ENCODE data around the gene CLDN9.

CLDN9 gene

DNA sequence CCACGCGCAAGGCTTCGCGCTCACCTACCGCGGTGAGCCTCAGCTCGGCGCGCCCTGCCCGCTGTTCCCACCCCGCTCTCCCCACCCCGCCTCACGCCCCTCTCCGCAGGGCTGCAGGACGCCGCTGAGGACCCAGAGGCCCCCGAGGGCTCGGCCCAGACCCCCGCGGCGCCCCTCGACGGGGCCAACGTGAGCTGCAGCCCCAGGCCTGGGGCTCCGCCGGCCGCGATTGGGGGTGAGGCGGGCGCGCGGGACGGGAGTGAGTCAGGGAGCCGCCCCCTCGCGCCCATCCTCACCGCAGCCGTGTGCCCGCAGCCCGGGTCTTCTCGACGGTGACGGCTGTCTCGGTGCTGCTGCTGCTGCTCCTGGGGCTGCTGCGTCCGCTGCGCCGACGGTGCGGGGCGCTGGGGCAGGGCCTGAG, 45.5 kb upstream of the CLDN9 start:
- Histone ChIP-seq H3K4me1 (peaks cover 71 to 82% (median 78%) of the 10 kb centered on the region in 10 experiments), H4K20me1 (peaks cover 20 to 81% (median 49%) of the 10 kb centered on the region in 11 experiments), H3K36me3 (peaks cover 0 to 16% (median under 1%) of the 10 kb centered on the region in 11 experiments; a peak in 10 of 22 replicates), H3K4me2 (peak overlapping the region in 9 of 11 experiments; percentile 92 to 99 (median 96); a peak in 11 of 22 replicates), H3K4me3 (no peak overlapping the region), H3K27me3 (peaks cover 0 to 27% (median 16%) of the 10 kb centered on the region in 11 experiments; a peak in 14 of 22 replicates), H3K9me3 (replicated peaks in 1 of 11) (no peaks in the 10 kb centered on the region), H3K27ac (no peak overlapping the region), H3K9ac (peak overlapping the region in 4 of 11 experiments; percentile 86 to 92 (median 90); a peak in 2 of 22 replicates)
- TF ChIP-seq Cebpa-rat (IDR thresholded peaks at IDR 0.05) = no peak

DNA sequence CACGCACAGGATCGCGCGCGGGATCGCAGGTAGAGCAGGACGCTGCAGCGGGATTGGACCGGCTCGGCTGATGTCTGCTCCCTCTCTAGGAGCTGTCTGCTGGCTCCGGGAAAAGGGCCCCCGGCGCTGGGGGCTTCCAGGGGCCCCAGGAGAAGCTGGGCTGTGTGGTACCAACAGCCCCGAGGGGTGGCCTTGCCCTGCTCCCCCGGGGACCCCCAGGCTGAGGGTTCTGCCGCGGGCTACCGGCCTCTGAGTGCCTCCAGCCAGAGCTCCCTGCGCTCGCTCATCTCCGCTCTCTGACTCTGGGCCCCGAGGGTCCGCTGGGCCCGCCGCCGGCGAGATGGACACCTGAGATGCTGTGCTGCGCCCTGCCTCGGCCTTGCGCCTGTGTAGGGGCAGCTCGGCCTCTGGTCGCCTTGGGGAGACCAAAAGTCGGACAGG, 45.0 kb upstream of the CLDN9 start:
- peaks cover 26 to 81% (median 54%) of the 10 kb centered on the region in 11 experiments for H4K20me1 ChIP-seq
- H3K27ac ChIP-seq = peak overlapping the region in 10 of 11 experiments; percentile 0 to 75 (median 54); a peak in 17 of 22 replicates
- peaks cover 71 to 82% (median 78%) of the 10 kb centered on the region in 10 experiments for H3K4me1 ChIP-seq
- no peak for TF ChIP-seq Cebpa-rat (IDR thresholded peaks at IDR 0.05)
- H3K4me2 ChIP-seq = peak overlapping the region; percentile 92 to 99 (median 96)
- peaks cover 0 to 21% (median 4%) of the 10 kb centered on the region in 11 experiments; a peak in 10 of 22 replicates for H3K36me3 ChIP-seq
- H3K9me3 ChIP-seq (replicated peaks in 1 of 11) = no peaks in the 10 kb centered on the region
- peak overlapping the region in 9 of 11 experiments; percentile 27 to 92 (median 86); a peak in 13 of 22 replicates for H3K9ac ChIP-seq
- H3K27me3 ChIP-seq = peaks cover 0 to 22% (median 11%) of the 10 kb centered on the region in 11 experiments; a peak in 14 of 22 replicates
- H3K4me3 ChIP-seq = peak overlapping the region in 2 of 10 experiments; percentile 86 to 98; a peak in 3 of 20 replicates

DNA sequence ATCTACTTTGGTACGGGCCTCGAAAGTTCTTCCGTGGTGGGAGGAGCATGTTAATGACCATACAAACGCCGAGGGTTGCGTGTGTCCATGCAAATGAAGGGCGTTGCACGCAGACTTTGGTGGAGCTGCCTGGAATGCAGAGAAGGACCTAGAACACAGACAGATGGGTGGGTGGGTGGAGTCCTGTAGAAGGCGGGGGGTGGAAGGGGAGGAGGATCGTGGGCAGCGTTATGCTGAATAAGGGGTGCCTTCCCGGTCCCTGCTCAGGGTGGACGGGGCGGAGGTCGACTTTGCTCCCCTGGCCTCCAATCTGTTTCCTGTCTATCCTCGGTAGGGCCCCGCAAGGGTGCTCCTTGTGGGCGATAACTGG, 44.4 kb upstream of the CLDN9 start:
- peak overlapping the region; percentile 77 to 98 (median 94) for H3K4me3 ChIP-seq

DNA sequence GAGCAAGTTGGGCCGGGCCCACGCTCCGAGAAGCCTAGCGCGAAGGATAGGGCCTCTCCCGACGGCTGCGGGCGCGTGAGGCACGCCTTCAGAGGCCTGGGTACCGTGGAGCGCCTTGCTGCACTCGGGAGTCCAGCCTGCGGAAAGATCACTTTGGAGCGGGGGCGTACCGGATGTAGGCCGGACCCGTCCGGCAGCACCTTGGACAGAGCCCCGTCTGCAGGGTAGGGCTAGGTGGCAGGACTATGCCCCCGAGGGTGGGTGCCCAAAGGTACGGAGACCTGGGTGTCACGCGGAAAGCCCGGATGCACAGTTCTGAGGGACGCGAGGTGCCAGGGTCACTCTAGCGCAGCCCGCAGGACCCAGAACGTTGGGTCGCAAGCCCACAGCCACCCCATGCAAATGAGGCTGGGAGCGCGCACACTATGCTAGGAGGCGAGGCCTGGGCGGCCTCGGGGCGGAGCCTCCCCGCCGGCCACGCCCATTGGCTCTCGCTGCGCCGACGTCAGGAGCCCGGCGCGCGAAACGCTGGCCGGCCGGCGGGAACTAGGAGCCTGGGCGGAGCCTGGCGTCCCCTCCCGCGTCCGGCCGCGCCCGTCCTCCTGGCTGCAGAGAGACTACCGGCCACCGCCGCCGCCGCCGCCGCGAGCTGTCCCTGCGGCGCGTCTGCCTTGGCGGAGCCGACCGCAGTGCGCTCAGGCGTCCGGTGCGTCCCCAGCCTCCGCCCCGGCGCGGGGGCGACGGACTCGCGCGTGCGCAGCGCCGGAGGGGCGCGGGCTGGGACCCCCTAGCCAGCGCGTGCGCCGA, 43.8 kb upstream of the CLDN9 start, which contains the start of gene PAQR4:
Gene PAQR4 (plus strand): TSS at position 611 of the 807 bp plus-strand sequence. CDS start 327 bp downstream, outside the sequence.
- H3K27ac ChIP-seq = peak within 1 kb of the TSS; percentile 19 to 89 (median 81); a peak in 21 of 22 replicates
- peak within 1 kb of the TSS; percentile 79 to 92 (median 86) for H3K9ac ChIP-seq
- H3K9me3 ChIP-seq (replicated peaks in 1 of 11) = no peaks in the 10 kb centered on the region
- TF ChIP-seq Cebpa-rat (IDR thresholded peaks at IDR 0.05) = no peak
- peaks cover 0 to 10% (median 0%) of the 10 kb centered on the region in 11 experiments; a peak in 12 of 22 replicates for H3K27me3 ChIP-seq
- peaks cover 38 to 93% (median 66%) of the 10 kb centered on the region in 11 experiments for H4K20me1 ChIP-seq
- peak within 1 kb of the TSS; percentile 92 to 99 (median 96) for H3K4me2 ChIP-seq
- peak within 1 kb of the TSS; percentile 77 to 98 (median 94) for H3K4me3 ChIP-seq
- H3K4me1 ChIP-seq = peaks cover 71 to 82% (median 78%) of the 10 kb centered on the region in 10 experiments
- H3K36me3 ChIP-seq = peaks cover 0 to 33% (median 4%) of the 10 kb centered on the region in 11 experiments; a peak in 10 of 22 replicates

More for the DNA sequence above, 44.4 kb upstream of the CLDN9 start:
- peaks cover 0 to 16% (median 5%) of the 10 kb centered on the region in 11 experiments; a peak in 12 of 22 replicates for H3K27me3 ChIP-seq
- TF ChIP-seq Cebpa-rat (IDR thresholded peaks at IDR 0.05) = no peak
- H3K36me3 ChIP-seq = peaks cover 0 to 27% (median 4%) of the 10 kb centered on the region in 11 experiments; a peak in 10 of 22 replicates
- peaks cover 32 to 87% (median 60%) of the 10 kb centered on the region in 11 experiments for H4K20me1 ChIP-seq
- H3K4me1 ChIP-seq = peaks cover 71 to 82% (median 78%) of the 10 kb centered on the region in 10 experiments
- H3K27ac ChIP-seq = peak overlapping the region in 10 of 11 experiments; percentile 71 to 89 (median 81); a peak in 19 of 22 replicates
- no peaks in the 10 kb centered on the region for H3K9me3 ChIP-seq (replicated peaks in 1 of 11)
- peak overlapping the region; percentile 92 to 99 (median 96) for H3K4me2 ChIP-seq
- peak overlapping the region in 10 of 11 experiments; percentile 79 to 92 (median 87); a peak in 19 of 22 replicates for H3K9ac ChIP-seq

DNA sequence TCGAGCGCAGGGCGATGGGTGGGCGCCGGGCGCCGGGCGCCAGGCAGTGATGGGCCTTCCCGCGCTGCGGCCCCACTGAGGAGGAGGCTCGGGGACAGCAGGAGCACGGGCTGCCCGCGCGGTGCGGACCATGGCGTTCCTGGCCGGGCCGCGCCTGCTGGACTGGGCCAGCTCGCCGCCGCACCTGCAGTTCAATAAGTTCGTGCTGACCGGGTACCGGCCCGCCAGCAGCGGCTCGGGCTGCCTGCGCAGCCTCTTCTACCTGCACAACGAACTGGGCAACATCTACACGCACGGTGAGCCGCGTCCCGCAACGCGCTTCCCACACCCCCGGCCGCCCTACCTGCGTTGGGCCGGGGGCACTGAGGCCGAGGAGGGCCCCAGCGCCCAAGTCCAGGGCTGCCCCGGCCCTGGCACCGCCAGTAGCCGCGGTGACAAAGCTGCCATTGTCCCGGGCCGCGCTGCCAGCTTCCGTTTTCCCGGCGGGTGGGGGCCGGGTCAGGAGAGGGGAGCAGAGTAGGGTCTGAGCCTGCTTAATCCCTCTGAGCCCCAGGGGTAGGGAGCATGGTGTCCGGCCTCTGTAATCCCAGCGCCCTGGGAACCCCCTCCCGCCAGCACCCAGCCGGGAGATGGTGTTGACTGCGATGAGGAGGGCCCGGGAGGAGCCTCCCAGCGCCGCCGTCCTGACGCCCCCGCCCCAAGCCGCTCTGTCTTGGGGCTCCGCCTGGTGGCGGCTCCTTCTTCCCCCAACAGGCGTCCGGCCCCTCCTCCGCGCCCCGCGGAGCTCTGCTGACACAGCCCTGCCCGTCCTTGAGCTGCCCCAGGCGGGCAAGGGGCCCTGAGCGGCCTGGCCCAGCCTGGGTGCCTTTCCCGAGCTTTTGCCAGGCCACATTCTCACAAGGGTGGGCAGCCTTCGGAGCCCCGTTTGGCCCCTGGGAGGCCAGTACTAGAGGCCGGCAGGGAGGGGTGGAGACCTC, 42.9 kb upstream of the CLDN9 start:
- Histone ChIP-seq H3K9me3 (replicated peaks in 1 of 11) (no peaks in the 10 kb centered on the region), H3K4me3 (peak overlapping the region; percentile 77 to 98 (median 94)), H3K36me3 (peaks cover 0 to 41% (median 8%) of the 10 kb centered on the region in 11 experiments; a peak in 13 of 22 replicates), H3K27me3 (peaks cover 0 to under 1% (median 0%) of the 10 kb centered on the region in 11 experiments; a peak in 2 of 22 replicates), H3K4me2 (peak overlapping the region; percentile 92 to 99 (median 96)), H3K9ac (peak overlapping the region; percentile 79 to 92 (median 86)), H4K20me1 (peaks cover 39 to 94% (median 75%) of the 10 kb centered on the region in 11 experiments), H3K27ac (peak overlapping the region; percentile 19 to 89 (median 81); a peak in 21 of 22 replicates), H3K4me1 (peaks cover 71 to 82% (median 78%) of the 10 kb centered on the region in 10 experiments)
- no peak for TF ChIP-seq Cebpa-rat (IDR thresholded peaks at IDR 0.05)

DNA sequence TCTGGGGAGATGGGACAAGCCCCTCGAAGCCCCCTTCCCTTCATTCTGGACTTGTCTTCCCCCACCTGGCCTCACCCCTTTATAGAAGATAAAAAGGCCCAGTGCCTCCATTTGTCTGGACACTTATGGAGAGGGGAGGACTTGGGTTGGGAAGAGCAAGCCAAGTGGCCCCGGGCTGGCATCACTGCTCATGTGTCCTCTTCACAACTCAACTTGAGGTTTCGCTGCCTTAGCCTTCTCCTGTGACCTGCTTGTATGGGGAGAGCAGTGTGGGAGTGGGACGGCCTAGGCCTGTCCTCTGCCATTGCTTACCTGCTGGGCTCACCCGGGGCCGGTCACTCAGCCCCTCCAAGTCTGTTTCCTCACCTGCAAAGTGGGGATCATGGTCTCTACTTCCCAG, 42.2 kb upstream of the CLDN9 start:
- peaks cover 39 to 96% (median 79%) of the 10 kb centered on the region in 11 experiments for H4K20me1 ChIP-seq
- H3K36me3 ChIP-seq = peaks cover 0 to 48% (median 15%) of the 10 kb centered on the region in 11 experiments; a peak in 14 of 22 replicates
- peak overlapping the region; percentile 77 to 98 (median 94) for H3K4me3 ChIP-seq
- H3K9me3 ChIP-seq (replicated peaks in 1 of 11) = no peaks in the 10 kb centered on the region
- H3K27me3 ChIP-seq = no peaks in the 10 kb centered on the region
- H3K4me1 ChIP-seq = peaks cover 74 to 84% (median 80%) of the 10 kb centered on the region in 10 experiments
- H3K27ac ChIP-seq = peak overlapping the region in 10 of 11 experiments; percentile 61 to 89 (median 81); a peak in 19 of 22 replicates
- H3K9ac ChIP-seq = peak overlapping the region; percentile 79 to 92 (median 86)
- H3K4me2 ChIP-seq = peak overlapping the region; percentile 92 to 99 (median 96)
- no peak for TF ChIP-seq Cebpa-rat (IDR thresholded peaks at IDR 0.05)

DNA sequence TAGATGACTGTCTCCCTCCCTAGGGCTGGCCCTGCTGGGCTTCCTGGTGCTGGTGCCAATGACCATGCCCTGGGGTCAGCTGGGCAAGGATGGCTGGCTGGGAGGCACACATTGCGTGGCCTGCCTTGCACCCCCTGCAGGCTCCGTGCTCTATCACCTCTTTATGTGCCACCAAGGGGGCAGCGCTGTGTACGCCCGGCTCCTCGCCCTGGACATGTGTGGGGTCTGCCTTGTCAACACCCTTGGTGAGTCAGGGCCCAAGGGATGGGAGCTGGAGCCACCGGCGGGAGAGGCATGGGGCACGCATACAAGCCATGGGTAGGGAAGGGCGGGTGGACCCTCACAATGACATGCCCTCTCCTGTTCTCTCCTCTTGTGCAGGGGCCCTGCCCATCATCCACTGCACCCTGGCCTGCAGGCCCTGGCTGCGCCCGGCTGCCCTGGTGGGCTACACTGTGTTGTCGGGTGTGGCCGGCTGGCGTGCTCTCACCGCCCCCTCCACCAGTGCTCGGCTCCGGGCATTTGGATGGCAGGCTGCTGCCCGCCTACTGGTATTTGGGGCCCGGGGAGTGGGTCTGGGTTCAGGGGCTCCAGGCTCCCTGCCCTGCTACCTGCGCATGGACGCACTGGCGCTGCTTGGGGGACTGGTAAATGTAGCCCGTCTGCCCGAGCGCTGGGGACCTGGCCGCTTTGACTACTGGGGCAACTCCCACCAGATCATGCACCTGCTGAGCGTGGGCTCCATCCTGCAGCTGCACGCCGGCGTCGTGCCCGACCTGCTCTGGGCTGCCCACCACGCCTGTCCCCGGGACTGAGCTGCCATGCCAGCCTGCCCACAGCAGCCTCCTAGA, 41.4 kb upstream of the CLDN9 start:
- peak overlapping the region; percentile 92 to 99 (median 96) for H3K4me2 ChIP-seq
- peak overlapping the region; percentile 79 to 92 (median 86); a peak in 20 of 22 replicates for H3K9ac ChIP-seq
- no peaks in the 10 kb centered on the region for H3K27me3 ChIP-seq
- peaks cover 73 to 86% (median 81%) of the 10 kb centered on the region in 10 experiments for H3K4me1 ChIP-seq
- H4K20me1 ChIP-seq = peaks cover 39 to 96% (median 80%) of the 10 kb centered on the region in 11 experiments
- H3K4me3 ChIP-seq = peak overlapping the region; percentile 77 to 98 (median 94); a peak in 19 of 20 replicates
- peak overlapping the region in 3 of 11 experiments; percentile 9 to 83 (median 66); a peak in 2 of 22 replicates for H3K27ac ChIP-seq
- peaks cover 0 to 56% (median 23%) of the 10 kb centered on the region in 11 experiments; a peak in 14 of 22 replicates for H3K36me3 ChIP-seq
- TF ChIP-seq Cebpa-rat (IDR thresholded peaks at IDR 0.05) = no peak
- no peaks in the 10 kb centered on the region for H3K9me3 ChIP-seq (replicated peaks in 1 of 11)

Data from BLaER1 treated with 17β-estradiol and CSF1 and Interleukin-3, amounts not matched to agents 10 nM and 100 nM (cell line).